HG02884 (cell line): ENCODE results near the gene ZSCAN31.
"Not testable (repeated sequence)": the region's sequence is repeated elsewhere in the genome, so short reads cannot be mapped to it uniquely, and the experiment has no call there.

ENCODE experiments used
- ATAC-seq: cut with Tn5 transposase; IDR thresholded peaks from one replicate; pipeline ENCODE4 v1.9.1; 2021; ENCODE audit warnings: mild to moderate bottlenecking, moderate library complexity; ENCODE audit not compliant: unreplicated experiment

Gene ZSCAN31

DNA sequence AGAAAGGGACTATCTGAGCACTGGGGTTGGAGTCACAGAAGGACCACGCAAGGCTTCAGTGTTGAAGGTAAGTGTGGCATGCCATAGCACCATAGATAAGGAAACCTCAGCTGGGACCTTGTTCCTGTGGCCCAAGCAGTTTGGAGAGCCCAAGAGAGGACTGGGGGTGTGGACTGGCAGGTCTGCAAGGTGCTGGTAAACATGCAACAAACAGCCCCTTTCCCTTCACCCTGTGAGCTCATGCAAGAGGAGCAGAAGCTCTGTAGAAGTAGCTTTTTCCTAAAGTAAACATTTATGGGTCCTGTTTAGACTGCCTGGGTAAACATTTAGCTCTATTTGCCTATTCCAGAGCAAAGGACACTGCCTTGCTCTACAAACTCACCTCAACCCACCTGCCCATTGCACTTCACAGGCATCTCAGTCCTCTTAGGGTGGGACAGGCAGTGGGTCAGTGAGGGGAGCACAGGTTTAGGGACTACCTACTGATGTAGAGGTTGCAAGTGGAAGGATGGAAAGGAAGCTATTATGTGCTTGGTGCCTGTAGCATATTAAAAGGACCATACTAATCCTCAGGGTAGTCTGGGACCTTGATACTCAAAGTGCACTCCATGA, 12.0 kb downstream of the ZSCAN31 start:
- ATAC-seq = no peak

DNA sequence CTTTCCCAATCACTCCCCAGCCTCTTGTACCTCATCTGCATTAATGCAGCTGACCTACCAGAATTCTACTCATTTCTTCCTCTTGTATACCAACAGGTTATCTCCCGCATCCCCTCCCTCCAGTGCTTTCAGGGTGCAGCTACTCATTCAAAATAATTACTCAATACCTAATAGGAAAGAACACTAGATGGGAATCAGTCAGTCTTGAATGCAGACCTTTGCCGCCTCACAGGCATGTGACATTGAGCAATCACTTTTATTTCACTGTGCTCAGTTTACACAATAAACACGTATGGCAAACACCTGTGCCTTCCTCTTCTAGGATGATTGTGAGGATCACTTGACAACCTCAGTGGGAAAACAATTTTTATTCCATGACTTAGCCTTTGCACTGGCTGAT, 13.3 kb downstream of the ZSCAN31 start:
- no peak for ATAC-seq

DNA sequence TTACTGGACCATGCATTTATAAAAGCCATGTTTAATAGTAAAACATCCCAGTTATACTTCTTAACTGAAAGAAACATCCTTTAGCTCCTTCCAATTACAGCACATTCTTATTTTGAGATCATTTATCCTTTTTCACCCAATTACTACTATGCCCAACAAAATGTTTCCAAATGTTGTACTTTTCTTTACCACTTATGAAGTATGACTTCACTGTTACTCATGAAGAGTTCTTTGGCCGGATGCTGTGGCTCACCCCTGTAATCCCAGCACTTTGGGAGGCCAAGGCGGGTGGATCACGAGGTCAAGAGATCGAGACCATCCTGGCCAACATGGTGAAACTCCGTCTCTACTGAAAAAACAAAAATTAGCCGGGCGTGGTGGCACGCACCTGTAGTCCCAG, 18.1 kb downstream of the ZSCAN31 start:
- not testable (repeated sequence) for ATAC-seq

DNA sequence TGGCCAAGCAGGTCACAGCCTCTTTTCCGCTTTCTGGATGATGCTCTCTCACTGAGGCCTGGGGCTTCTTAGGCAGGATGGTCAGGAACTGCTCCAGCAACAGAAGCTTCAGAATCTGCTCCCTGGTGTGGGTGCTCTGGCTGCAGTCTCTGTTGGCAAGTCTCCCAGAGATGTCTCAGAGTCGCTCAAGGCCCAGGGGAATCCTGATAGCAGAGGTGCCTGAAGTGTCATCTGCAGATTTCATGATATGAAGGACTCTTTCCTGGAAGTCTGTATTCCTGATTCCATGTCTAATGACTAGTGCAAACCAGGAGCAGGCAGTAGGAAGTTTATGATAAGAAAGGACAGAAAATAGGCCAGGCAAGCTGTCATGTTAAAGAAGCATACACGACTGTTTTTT, 20.3 kb downstream of the ZSCAN31 start:
- ATAC-seq = no peak

DNA sequence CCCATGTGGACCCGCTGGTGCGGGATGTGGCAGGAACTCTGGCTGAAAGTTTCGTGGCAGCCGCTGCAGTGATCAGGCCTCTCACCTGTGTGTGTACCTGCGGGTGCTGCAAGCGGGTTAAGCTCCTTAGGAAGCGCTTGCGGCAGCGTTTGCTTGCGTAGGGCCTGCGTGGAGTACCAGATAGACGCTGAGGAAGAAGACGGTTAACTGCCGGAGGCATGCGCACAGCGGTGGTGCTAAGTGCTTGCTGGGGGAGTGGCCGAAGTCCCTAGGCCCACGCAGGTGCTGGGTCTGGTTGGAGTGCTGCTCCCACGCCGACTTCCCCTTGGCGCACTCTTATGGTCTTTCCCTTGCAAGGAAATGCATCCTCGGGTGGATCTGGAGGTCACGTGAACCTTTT, 23.0 kb downstream of the ZSCAN31 start:
- ATAC-seq = no peak

GRCh38 chr6:28311139-28311823, 24.7 kb downstream of the ZSCAN31 start:
- no peak for ATAC-seq

GRCh38 chr6:28306363-28306762, 29.6 kb downstream of the ZSCAN31 start:
- not testable (repeated sequence) for ATAC-seq

DNA sequence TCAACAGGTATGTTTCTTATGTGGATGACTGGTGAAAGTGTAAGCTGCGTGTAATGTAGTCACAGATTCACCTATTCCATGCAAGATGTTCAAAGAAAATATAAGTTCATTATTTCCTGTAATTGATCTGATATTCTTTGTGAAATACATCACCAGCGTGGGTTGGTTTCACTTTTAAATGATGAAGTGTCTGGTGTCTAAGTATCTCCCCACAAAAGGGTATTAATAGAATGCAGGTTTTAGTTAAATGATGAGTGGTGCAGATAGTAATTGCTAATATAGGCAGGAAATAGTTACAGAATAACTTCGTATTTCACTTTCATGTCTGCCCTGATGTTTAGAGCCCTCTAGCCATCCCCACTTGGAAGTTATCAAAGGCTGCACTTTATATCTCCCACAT, 32.4 kb downstream of the ZSCAN31 start:
- no peak for ATAC-seq

DNA sequence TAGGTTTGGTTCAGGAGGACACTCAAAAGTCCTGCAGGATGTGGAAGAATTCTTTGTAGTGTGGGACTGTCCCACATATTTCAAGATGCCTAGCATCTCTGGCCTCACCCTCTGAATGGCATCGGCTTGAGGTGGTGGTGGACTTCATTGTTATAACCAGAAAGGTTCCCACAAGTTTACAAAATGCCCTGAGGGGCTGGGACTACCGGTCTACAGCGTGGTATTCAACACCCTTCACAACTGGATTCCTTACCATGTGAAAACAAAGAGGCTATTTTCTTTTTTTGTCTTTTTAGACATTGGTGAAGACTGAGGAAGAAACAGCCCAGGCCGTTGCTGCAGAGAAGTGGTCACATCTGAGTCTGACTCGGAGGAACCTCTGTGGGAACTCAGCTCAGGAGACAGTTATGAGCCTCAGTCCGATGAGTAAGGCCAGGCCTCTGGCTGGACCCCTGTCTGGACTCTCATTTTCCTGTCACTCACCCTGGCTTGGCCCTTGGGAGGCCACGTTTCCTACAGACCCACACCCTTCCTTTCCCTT, 39.4 kb downstream of the ZSCAN31 start:
- no peak for ATAC-seq

DNA sequence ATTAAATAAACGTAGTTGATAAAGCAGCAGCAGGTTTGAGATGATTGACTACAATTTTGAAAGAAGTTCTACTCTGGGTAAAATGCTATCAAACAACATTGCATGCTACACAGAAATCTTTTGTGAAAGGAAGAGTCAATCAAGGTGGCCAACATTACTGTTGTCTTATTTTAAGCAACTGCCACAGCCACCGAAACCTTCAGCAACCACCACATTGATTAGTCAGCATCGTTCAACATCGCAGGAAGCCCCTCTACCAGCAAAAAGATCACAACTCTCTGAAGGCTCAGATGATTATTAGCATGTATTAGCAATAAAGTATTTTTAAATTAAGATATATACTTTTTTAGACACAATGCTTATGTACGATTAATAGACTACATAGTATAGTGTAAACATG, 40.6 kb downstream of the ZSCAN31 start:
- no peak for ATAC-seq

DNA sequence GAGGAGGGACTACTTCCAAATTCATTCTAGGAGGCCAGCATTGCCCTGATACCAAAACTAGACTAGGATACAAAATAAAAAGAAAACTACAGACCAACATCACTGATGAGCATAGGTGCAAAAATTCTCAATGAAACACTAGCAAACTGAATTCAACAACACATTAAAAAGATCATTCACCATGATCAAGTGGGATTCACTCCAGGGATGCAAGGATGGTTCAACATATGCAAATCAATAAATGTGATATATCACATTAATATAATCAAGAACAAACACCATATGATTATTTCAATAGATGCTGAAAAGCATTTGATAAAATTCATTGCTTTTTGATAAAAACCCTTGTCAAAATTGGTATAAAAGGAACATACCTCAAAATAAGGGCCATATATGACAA, 44.4 kb downstream of the ZSCAN31 start:
- no peak for ATAC-seq

DNA sequence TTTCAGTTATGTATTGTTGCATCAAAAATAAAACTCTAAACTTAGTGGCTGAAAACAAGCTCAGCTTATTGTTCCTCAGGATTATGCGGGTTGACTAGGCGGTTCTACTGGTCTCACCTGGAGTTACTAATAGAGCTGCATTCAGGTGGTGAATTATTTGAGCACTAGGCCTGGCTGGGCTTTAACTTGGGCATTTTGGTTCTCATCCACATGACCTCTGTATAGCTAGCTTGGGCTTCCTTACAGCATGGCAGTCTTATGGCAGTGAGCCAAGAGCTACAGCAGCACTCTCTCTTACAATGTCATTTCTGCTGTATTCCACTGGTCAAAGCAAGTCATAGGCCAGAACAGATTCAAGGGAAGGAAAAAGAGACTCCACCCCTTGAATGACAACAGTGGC, 53.0 kb downstream of the ZSCAN31 start:
- ATAC-seq = no peak

- ATAC-seq = peak; percentile 83
Observed at GRCh38 chr6:28281288-28282064, 54.5 kb downstream of the ZSCAN31 start, which contains the start of gene PGBD1. Gene PGBD1, plus strand, starts transcription at chr6:28281572. Its CDS starts 2,242 bp downstream, at chr6:28283814.

GRCh38 chr6:28280595-28281287, 55.2 kb downstream of the ZSCAN31 start:
- ATAC-seq = no peak

GRCh38 chr6:28277746-28278145, 58.2 kb downstream of the ZSCAN31 start:
- no peak for ATAC-seq

DNA sequence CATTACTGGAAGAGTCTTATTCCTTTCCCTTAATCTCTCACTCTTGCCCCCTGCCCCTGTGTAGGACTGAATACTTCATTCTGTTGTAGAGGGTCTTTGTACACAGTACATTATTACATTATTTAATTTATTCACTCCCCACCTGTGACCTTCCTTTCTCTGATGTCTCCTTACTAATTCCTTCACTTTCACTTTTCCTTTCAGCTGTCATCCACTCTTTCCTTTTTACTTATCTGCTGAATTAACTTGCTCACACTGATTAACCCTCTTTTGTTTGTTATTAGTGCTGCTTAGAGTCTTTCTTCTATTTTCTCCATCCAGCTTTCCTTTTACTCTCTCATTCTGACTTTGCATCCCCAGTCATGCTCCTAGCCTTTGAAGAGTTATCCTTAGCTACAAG, 61.1 kb downstream of the ZSCAN31 start:
- ATAC-seq = no peak
